ENCODE data around the gene CLOCK. TPM values are rescaled to one million over a fixed set of nuclear protein-coding genes. Genes with fewer than 3 reads are reported as not detected.

Gene CLOCK
- total RNA-seq, 1 experiment from 2014 or later = 14.9 TPM

DNA sequence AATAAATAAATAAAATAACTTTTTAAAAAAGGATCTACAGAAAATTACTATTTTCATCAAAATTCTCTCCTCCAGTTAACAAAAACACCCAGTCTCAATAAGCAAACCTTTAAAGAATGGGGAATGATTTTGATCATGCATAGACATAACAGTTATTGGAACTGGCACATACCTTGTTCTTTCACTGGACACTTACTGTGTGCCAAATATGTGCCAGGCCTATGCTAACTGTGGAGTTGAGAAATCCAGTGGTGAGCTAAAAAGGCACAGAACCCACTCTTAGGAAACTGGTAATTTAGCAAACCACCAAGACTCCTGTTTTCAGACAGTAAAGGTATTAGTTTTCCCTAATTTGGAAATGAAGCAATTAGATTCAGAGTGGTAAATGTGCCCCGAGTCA is 39.1 kb downstream of the CLOCK start:
- H3K27ac ChIP-seq (ENCODE audit: low read depth, low read length, poor library complexity, severe bottlenecking) = no peak overlapping the region
- CTCF ChIA-PET = no interaction called here
- no peak for DNase-seq (ENCODE audit: low spot score)
- H3K4me1 ChIP-seq (ENCODE audit: insufficient read depth, low read length, poor library complexity, severe bottlenecking) = no peaks in the 10 kb centered on the region
- H3K36me3 ChIP-seq (ENCODE audit: insufficient read depth, low read length, poor library complexity, severe bottlenecking) = no peaks in the 10 kb centered on the region
- no peaks in the 10 kb centered on the region for H3K9me3 ChIP-seq (ENCODE audit: low read depth, low read length, poor library complexity, severe bottlenecking)
- TF ChIP-seq, protein P1, sequence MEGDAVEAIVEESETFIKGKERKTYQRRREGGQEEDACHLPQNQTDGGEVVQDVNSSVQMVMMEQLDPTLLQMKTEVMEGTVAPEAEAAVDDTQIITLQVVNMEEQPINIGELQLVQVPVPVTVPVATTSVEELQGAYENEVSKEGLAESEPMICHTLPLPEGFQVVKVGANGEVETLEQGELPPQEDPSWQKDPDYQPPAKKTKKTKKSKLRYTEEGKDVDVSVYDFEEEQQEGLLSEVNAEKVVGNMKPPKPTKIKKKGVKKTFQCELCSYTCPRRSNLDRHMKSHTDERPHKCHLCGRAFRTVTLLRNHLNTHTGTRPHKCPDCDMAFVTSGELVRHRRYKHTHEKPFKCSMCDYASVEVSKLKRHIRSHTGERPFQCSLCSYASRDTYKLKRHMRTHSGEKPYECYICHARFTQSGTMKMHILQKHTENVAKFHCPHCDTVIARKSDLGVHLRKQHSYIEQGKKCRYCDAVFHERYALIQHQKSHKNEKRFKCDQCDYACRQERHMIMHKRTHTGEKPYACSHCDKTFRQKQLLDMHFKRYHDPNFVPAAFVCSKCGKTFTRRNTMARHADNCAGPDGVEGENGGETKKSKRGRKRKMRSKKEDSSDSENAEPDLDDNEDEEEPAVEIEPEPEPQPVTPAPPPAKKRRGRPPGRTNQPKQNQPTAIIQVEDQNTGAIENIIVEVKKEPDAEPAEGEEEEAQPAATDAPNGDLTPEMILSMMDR (conservative IDR thresholded peaks at IDR 0.05; ENCODE audit: low read depth, low read length) = no peak
- no peak for TF ChIP-seq EZH2 (IDR thresholded peaks at IDR 0.05; ENCODE audit: borderline replicate concordance, low read depth, low read length, poor library complexity, severe bottlenecking)
- POLR2A ChIA-PET (ENCODE audit: low non-redundant PET) = no interaction called here
- no peak overlapping the region for H3K4me3 ChIP-seq (ENCODE audit: low read depth, low read length, poor library complexity, severe bottlenecking)
- intact Hi-C loops (cut with micrococcal nuclease; ENCODE audit: unreplicated experiment) = no loop called here
- no TSS peak for BruUV-seq (replicated peaks)
- no peaks in the 10 kb centered on the region for H3K27me3 ChIP-seq (replicated peaks; ENCODE audit: insufficient read depth, low read depth, low read length, poor library complexity)

DNA sequence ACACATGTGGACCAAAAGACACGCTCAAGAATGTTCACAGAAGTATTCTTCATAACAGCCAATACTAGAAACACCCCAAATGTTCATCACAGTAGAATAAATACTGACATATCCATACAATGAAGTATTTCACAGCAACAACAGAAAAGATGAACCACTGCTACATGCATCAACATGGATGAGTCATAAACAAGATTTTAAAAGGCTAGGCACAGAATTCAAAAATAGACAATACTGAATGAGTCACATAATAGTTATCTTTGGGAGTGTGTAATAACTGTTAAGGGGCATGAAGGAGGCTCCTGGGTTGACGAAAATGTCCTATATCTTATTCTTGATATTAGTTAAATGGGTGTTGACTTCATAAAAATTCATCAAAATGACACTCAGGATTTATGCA is 43.5 kb downstream of the CLOCK start:
- DNase-seq (ENCODE audit: low spot score) = peak; percentile 26
- CTCF ChIA-PET = no interaction called here

DNA sequence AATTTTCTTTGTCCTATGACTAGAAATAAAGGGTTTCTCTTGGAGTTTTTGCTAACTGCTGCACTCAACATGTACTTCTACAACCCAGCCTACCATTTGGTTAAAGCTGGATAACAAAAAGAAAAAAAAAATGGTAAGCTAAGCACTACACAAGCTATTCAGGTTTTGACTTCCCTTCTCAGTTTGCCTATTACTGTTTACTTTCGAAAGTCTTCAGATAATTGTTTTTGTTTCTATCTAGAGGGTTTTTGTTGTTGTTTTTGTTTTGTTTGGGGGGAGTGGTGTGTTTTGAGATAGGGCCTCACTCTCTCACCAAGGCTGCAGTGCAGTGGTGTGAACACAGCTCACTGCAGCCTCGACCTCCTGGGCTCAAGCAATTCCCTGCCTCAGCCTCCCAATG is 46.6 kb downstream of the CLOCK start:
- Histone ChIP-seq H3K9me3 (ENCODE audit: low read depth, low read length, poor library complexity, severe bottlenecking) (no peaks in the 10 kb centered on the region), H3K27me3 (replicated peaks; ENCODE audit: insufficient read depth, low read depth, low read length, poor library complexity) (no peaks in the 10 kb centered on the region), H3K36me3 (ENCODE audit: insufficient read depth, low read length, poor library complexity, severe bottlenecking) (no peaks in the 10 kb centered on the region), H3K4me3 (ENCODE audit: low read depth, low read length, poor library complexity, severe bottlenecking) (no peak overlapping the region), H3K27ac (ENCODE audit: low read depth, low read length, poor library complexity, severe bottlenecking) (no peak overlapping the region), H3K4me1 (ENCODE audit: insufficient read depth, low read length, poor library complexity, severe bottlenecking) (no peaks in the 10 kb centered on the region)
- ChIA-PET CTCF (no interaction called here), POLR2A (ENCODE audit: low non-redundant PET) (no interaction called here)
- DNase-seq (ENCODE audit: low spot score) = no peak
- TF ChIP-seq EZH2 (IDR thresholded peaks at IDR 0.05; ENCODE audit: borderline replicate concordance, low read depth, low read length, poor library complexity, severe bottlenecking) = no peak
- BruUV-seq (replicated peaks) = no TSS peak
- intact Hi-C loops (cut with micrococcal nuclease; ENCODE audit: unreplicated experiment) = no loop called here

More for the DNA sequence above, 43.5 kb downstream of the CLOCK start:
- intact Hi-C loops (cut with micrococcal nuclease; ENCODE audit: unreplicated experiment) = no loop called here
- no TSS peak for BruUV-seq (replicated peaks)
- Histone ChIP-seq H3K4me3 (ENCODE audit: low read depth, low read length, poor library complexity, severe bottlenecking) (no peak overlapping the region), H3K36me3 (ENCODE audit: insufficient read depth, low read length, poor library complexity, severe bottlenecking) (no peaks in the 10 kb centered on the region), H3K4me1 (ENCODE audit: insufficient read depth, low read length, poor library complexity, severe bottlenecking) (no peaks in the 10 kb centered on the region), H3K9me3 (ENCODE audit: low read depth, low read length, poor library complexity, severe bottlenecking) (no peaks in the 10 kb centered on the region), H3K27ac (ENCODE audit: low read depth, low read length, poor library complexity, severe bottlenecking) (no peak overlapping the region), H3K27me3 (replicated peaks; ENCODE audit: insufficient read depth, low read depth, low read length, poor library complexity) (no peaks in the 10 kb centered on the region)
- no peak for TF ChIP-seq EZH2 (IDR thresholded peaks at IDR 0.05; ENCODE audit: borderline replicate concordance, low read depth, low read length, poor library complexity, severe bottlenecking)
- TF ChIP-seq, protein P1 (conservative IDR thresholded peaks at IDR 0.05; ENCODE audit: low read depth, low read length) = no peak
- POLR2A ChIA-PET (ENCODE audit: low non-redundant PET) = interaction anchor here (0.6 kb wide), 1 partner anchor 157 kb away, joined by 4 read pairs; the partner anchor contains the start of gene SRD5A3

DNA sequence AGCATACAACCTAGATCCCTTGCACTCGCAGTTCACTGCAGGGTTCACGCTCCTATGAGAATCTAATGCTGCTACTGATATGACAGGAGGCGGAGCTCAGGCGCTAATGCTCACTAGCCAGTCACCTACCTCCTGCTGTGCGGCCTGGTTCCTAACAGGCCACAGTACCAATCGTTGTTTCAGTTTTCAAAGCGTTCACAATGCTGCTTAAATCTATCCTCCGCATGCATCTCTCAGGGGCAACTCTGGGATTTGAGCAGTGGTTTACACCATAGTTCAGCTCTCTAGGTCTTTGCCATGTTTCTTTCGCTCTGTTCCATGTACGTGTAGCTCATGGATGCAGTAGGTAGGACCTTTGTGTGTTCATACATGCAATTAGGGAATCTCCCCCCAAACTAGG is 47.2 kb downstream of the CLOCK start:
- H3K9me3 ChIP-seq (ENCODE audit: low read depth, low read length, poor library complexity, severe bottlenecking) = no peaks in the 10 kb centered on the region
- POLR2A ChIA-PET (ENCODE audit: low non-redundant PET) = no interaction called here
- no peaks in the 10 kb centered on the region for H3K36me3 ChIP-seq (ENCODE audit: insufficient read depth, low read length, poor library complexity, severe bottlenecking)
- H3K4me1 ChIP-seq (ENCODE audit: insufficient read depth, low read length, poor library complexity, severe bottlenecking) = no peaks in the 10 kb centered on the region
- CTCF ChIA-PET = no interaction called here
- no peak overlapping the region for H3K27ac ChIP-seq (ENCODE audit: low read depth, low read length, poor library complexity, severe bottlenecking)
- no peak overlapping the region for H3K4me3 ChIP-seq (ENCODE audit: low read depth, low read length, poor library complexity, severe bottlenecking)
- H3K27me3 ChIP-seq (replicated peaks; ENCODE audit: insufficient read depth, low read depth, low read length, poor library complexity) = no peaks in the 10 kb centered on the region
- DNase-seq (ENCODE audit: low spot score) = no peak
- BruUV-seq (replicated peaks) = no TSS peak
- intact Hi-C loops (cut with micrococcal nuclease; ENCODE audit: unreplicated experiment) = no loop called here
- TF ChIP-seq, protein P1 (conservative IDR thresholded peaks at IDR 0.05; ENCODE audit: low read depth, low read length) = no peak
- TF ChIP-seq EZH2 (IDR thresholded peaks at IDR 0.05; ENCODE audit: borderline replicate concordance, low read depth, low read length, poor library complexity, severe bottlenecking) = no peak

Data from A673 (cell line).